IMR-90 (cell line): ENCODE data around the gene PPP2R2D.

Experiments
- CTCF ChIP-seq: conservative IDR thresholded peaks from 2 replicates; pipeline ENCODE4 v1.5.1; 2012; ENCODE audit warnings: mild to moderate bottlenecking, low read depth, low read length, improper control_type of control experiment
- MAFK ChIP-seq: IDR thresholded peaks from 2 replicates; pipeline ENCODE4 v1.6.1; 2012; ENCODE audit warnings: low read depth, low read length, improper control_type of control experiment
- MAZ ChIP-seq: IDR thresholded peaks from 2 replicates; pipeline ENCODE4 v1.6.1; 2012; ENCODE audit warnings: low read depth, mild to moderate bottlenecking, low read length, improper control_type of control experiment, moderate library complexity, borderline replicate concordance
- MXI1 ChIP-seq: IDR thresholded peaks from 2 replicates; pipeline ENCODE4 v1.6.1; 2012; ENCODE audit warnings: low read depth, mild to moderate bottlenecking, low read length, moderate library complexity, borderline replicate concordance
- SMC3 ChIP-seq: fragments of 150-350 bp; IDR thresholded peaks from 2 replicates; pipeline ENCODE4 v1.6.1; 2016; ENCODE audit warnings: low read depth, mild to moderate bottlenecking, antibody characterized with exemption, low read length, moderate library complexity

GRCh38 chr10:131933696-131934086 is 32.9 kb downstream of the PPP2R2D start:
- TF ChIP-seq MAFK (no peak), CTCF (no peak), SMC3 (no peak), MXI1 (no peak), MAZ (no peak)
